ENCODE results near the gene RBM17.
"Not testable (repeated sequence)": the region's sequence is repeated elsewhere in the genome, so short reads cannot be mapped to it uniquely, and the experiment has no call there.

Gene RBM17

DNA sequence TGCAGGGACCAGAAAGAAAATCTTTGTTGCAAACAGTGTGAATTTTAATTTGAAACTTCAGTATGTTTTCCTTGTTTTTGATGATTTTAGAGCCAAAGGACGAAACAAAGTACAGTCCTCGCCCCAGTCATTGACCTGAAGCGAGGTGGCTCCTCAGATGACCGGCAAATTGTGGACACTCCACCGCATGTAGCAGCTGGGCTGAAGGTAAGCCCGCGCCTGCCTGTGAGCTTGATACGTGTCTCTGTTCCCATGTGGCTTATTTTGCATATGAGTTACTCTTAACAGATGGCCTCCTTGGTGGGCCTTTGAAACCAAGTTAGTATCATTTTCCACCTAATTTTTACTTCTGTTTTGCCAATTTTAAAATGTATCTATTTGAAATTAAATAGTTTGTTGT lies 12.3 kb downstream of the RBM17 start:
- no peaks in the 10 kb centered on the region for H3K27me3 ChIP-seq
- no peak for DNase-seq
- peaks cover 56% of the 10 kb centered on the region for H3K36me3 ChIP-seq
- TF ChIP-seq, protein P1, sequence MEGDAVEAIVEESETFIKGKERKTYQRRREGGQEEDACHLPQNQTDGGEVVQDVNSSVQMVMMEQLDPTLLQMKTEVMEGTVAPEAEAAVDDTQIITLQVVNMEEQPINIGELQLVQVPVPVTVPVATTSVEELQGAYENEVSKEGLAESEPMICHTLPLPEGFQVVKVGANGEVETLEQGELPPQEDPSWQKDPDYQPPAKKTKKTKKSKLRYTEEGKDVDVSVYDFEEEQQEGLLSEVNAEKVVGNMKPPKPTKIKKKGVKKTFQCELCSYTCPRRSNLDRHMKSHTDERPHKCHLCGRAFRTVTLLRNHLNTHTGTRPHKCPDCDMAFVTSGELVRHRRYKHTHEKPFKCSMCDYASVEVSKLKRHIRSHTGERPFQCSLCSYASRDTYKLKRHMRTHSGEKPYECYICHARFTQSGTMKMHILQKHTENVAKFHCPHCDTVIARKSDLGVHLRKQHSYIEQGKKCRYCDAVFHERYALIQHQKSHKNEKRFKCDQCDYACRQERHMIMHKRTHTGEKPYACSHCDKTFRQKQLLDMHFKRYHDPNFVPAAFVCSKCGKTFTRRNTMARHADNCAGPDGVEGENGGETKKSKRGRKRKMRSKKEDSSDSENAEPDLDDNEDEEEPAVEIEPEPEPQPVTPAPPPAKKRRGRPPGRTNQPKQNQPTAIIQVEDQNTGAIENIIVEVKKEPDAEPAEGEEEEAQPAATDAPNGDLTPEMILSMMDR (IDR thresholded peaks at IDR 0.05; ENCODE audit: low read depth, low read length): no peak
- H3K9me3 ChIP-seq: no peaks in the 10 kb centered on the region
- no peak overlapping the region for H3K4me3 ChIP-seq (ENCODE audit: low read depth, low read length)
- H3K4me1 ChIP-seq: no peaks in the 10 kb centered on the region

DNA sequence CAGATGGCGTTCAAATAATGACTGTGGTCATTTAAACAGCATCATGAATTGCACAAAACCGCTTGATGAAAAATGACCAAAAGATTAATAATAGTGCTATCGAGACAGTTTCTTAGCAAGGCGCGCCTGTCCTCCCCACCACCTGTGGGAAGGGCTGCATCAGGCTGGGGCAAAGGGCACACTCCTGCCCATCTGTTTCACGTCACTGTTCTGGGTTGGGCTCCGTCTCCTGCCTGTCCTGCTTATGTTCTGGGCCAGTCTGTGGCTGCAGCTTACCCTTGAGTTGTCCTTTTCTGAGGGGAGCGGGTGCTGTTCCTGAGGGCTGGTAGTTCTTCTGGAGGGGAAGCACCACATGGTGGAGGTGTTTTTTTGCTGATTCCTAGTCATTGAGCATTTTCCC lies 13.3 kb downstream of the RBM17 start:
- H3K4me3 ChIP-seq (ENCODE audit: low read depth, low read length): no peak overlapping the region
- peaks cover 58% of the 10 kb centered on the region for H3K36me3 ChIP-seq
- no peaks in the 10 kb centered on the region for H3K9me3 ChIP-seq
- TF ChIP-seq, protein P1 (IDR thresholded peaks at IDR 0.05; ENCODE audit: low read depth, low read length): no peak
- no peak for DNase-seq
- H3K27me3 ChIP-seq: no peaks in the 10 kb centered on the region
- H3K4me1 ChIP-seq: no peaks in the 10 kb centered on the region

DNA sequence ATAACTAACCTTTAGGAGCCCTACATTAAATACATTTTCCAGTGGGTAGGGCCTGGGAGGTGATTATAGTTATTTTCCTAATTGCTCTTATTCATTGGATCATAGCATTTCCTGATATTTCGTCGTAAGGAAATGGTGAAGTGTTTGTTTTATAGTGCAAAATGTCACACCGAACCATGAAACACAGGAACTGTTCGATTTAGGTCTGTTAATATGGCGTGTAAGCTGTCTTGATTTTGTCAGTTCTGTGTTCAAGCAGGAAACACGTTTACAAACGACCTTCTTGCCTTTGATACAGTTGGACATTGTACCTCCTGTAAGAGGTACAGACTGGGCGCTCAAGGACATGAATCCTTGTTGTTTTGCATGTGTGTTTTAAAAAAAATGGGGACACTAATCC lies 14.8 kb downstream of the RBM17 start:
- H3K9me3 ChIP-seq: no peaks in the 10 kb centered on the region
- TF ChIP-seq, protein P1 (IDR thresholded peaks at IDR 0.05; ENCODE audit: low read depth, low read length): no peak
- no peaks in the 10 kb centered on the region for H3K27me3 ChIP-seq
- H3K4me1 ChIP-seq: no peaks in the 10 kb centered on the region
- peaks cover 55% of the 10 kb centered on the region for H3K36me3 ChIP-seq
- H3K4me3 ChIP-seq (ENCODE audit: low read depth, low read length): no peak overlapping the region
- no peak for DNase-seq

- H3K4me3 ChIP-seq (ENCODE audit: low read depth, low read length); DNase-seq; H3K9me3 ChIP-seq; H3K4me1 ChIP-seq; H3K27me3 ChIP-seq: not testable (repeated sequence)
- peaks cover 72% of the 10 kb centered on the region for H3K36me3 ChIP-seq
Measured at GRCh38 chr10:6107616-6108015, 18.8 kb downstream of the RBM17 start.

DNA sequence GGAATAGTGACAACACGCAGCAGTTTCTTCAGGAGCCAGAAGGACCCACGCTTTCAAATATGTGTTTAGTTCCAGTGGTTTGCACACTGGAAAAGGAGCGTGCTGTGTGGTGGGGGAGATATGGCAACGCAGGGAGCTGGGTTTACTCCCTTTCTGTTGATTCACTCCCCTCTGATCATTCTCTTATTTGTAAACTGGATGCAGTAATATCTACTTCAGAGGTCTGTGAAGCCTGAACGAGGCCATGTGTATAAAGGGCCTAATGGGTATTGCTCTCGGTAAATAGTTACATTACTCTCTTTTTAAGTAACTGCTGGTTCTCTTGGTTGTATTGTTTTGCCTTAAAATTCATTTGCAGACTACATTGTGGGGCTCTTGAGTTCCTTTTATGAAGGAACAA lies 19.2 kb downstream of the RBM17 start:
- H3K36me3 ChIP-seq: peaks cover 77% of the 10 kb centered on the region
- TF ChIP-seq, protein P1 (IDR thresholded peaks at IDR 0.05; ENCODE audit: low read depth, low read length): no peak
- no peaks in the 10 kb centered on the region for H3K27me3 ChIP-seq
- H3K4me1 ChIP-seq: no peaks in the 10 kb centered on the region
- H3K4me3 ChIP-seq (ENCODE audit: low read depth, low read length): no peak overlapping the region
- H3K9me3 ChIP-seq: no peaks in the 10 kb centered on the region
- no peak for DNase-seq

DNA sequence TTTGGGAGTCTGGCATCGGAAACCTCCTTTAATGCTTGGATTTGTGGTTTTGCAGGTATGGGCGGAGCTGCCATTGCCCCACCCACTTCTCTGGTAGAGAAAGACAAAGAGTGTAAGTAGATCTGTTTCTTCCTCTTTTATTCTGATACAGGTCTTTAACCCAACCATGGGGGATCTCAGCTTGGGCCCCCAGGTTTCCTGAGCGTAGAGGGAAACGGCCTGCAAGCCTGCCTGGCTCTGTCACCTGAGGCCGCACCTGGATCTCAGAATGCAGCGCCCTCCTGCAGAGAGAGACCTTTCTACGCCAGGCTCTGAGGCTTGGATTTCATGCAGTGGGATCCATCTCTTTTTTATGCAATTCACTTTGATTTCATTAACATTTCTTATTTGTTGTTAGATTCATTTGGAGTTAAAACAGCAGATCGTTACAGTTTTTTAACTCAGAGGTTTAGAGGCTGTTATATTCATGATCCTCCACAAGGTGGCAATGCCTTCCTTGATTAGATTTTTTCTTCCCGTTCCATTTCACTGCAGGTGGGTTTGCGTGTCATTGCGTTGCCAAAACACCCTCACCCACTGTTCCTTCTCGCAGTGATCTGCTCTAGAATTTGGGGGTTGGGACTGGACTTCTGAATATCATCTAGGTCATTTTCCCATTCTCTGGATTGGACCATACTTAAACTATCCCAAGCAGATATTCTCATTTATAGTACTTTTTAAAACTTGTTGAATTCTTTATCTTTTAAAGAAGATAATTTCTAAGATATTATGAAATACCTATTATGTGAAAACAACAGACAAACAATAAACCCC lies 20.0 kb downstream of the RBM17 start:
- Histone ChIP-seq H3K4me3 (ENCODE audit: low read depth, low read length) (no peak overlapping the region), H3K27me3 (no peaks in the 10 kb centered on the region), H3K4me1 (no peaks in the 10 kb centered on the region), H3K9me3 (no peaks in the 10 kb centered on the region), H3K36me3 (peaks cover 80% of the 10 kb centered on the region)
- TF ChIP-seq, protein P1 (IDR thresholded peaks at IDR 0.05; ENCODE audit: low read depth, low read length): peak; percentile 61
- DNase-seq: no peak
